H7 (cell line): ENCODE results near the gene CTF1. TPM values are rescaled to one million over a fixed set of nuclear protein-coding genes. Genes with fewer than 3 reads are reported as not detected.
A peak's percentile ranks its signal among the peaks of the same experiment; 100 is the strongest.

Experiments used
- DNase-seq: peaks from one replicate; pipeline ENCODE4 v3.0.0; 2012
- H3K27me3 ChIP-seq: 2 replicates; pipeline ENCODE4 v1.6.0; 2011; ENCODE audit warnings: mild to moderate bottlenecking, low read length; ENCODE audit not compliant: control insufficient read depth, insufficient read depth
- H3K36me3 ChIP-seq: replicated peaks from 2 replicates; pipeline ENCODE4 v1.5.1; 2011; ENCODE audit warnings: low read length; ENCODE audit not compliant: control insufficient read depth, insufficient read depth
- H3K4me3 ChIP-seq: 2 replicates; pipeline ENCODE4 v1.5.1; 2011; ENCODE audit warnings: low read depth, mild to moderate bottlenecking, control low read depth, low read length, moderate library complexity; ENCODE audit not compliant: insufficient read depth
- total RNA-seq: library from RNA; depleted of rRNA; stranded (reverse); fragments of >200 nt; shearing (Covaris generic); gene quantifications from 2 replicates; pipeline ENCODE4 v1.2.3, GENCODE V29; 2014; rRNA removed

The CTF1 gene
- total RNA-seq, 1 experiment from 2014 or later = 2.0 TPM

DNA sequence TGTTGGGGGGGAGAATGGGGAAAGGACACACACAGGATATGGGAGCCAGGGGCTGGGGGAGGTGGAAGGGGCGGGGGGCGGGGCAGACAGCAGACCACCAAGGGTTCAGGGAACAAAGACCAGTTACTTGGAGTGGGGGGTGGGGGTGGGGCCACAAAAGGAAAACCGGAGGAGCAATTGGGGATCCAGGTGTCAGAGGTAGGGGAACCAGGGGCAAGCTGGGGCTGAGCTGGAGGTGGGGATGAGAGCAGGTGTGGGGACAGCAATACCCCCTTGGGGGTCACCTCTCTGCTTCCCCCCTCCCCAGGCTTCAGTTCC lies 51.1 kb downstream of the CTF1 start:
- H3K36me3 ChIP-seq = peaks cover 13% of the 10 kb centered on the region
- peak overlapping the region; percentile 46 for H3K4me3 ChIP-seq
- no peaks in the 10 kb centered on the region for H3K27me3 ChIP-seq
- DNase-seq = peak; percentile 79

DNA sequence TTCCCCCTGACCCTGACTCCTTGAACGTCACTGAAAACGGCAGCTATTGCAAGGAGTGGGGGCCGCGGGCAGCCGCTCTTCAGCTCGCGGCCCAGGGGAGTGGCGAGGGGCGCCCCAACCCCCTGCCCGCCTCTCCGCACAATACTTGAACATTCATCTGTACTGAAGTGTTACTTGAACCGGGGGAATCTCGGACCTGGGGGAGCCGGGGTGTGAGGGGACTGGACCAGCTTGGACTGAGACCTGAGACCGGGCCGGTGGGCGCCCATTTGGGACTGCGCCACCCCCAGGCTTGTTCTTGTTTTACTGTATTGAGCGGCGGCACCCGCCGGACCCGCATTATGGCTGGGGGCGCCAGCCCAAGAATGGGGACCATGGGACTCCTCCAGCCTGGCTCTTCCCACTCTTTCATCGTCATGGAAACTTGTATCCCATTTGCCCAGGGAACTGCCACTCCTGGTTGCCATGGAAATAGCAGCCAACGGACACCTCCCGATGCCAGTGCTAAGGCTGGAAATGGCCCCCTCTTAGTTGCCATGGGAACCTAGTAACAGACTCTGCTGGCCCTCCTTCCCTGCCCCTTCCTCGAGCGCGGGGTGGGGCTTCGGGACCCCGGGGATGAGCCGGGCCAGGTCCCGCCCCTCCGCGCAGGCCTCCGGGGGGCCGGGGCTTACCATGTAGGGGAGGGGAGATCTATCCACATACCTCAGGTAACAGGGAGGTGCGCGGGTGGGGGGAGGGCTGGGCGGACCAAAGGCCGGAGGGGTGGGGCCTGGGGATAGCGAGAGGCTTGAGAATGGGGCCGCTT lies 51.6 kb downstream of the CTF1 start:
- H3K27me3 ChIP-seq = no peaks in the 10 kb centered on the region
- H3K36me3 ChIP-seq = peaks cover 8% of the 10 kb centered on the region
- peak overlapping the region; percentile 79 for H3K4me3 ChIP-seq
- DNase-seq = peak; percentile 99

DNA sequence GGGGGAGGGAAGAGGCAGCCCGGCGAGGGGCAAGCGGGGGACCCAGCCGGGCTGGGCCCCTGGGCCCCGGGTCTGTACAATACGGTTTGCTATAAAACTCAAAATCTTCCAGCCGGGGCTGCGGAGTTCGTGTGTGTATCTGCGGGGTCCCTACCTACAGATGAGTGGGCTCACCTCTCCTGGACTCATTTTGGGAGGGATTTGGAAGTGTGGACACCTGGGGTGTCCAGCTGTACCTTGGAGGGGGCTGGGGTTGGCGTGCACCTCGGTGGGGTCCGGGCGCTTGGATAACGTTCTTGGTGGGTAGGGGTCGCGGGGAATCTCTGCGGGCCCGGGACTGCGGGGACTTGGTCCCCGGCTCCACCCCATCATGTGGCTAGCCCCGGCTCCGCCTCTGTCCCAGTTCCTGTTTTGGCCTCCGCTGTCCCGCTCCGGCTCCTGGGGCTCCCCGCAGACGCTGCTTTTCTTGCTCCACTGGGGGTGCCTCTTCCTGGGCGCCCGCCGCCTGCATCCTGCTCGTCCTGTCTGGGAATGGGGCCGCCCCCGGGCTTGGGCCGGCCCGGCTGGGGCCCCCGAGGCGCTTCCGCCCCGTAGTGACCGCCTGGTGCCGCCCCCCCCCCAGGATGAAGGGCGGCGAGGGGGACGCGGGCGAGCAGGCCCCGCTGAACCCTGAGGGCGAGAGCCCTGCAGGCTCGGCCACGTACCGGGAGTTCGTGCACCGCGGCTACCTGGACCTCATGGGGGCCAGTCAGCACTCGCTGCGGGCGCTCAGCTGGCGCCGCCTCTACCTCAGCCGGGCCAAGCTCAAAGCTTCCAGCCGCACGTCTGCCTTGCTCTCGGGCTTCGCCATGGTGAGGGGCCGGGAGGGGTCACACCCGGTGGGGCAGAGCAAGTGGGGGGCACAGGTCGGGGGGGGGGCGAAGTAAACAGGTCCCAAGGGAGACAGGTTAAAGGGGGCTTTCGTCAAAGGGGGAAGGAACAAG lies 52.5 kb downstream of the CTF1 start, which contains the start of gene ORAI3:
TSS of gene ORAI3 (plus strand) at position 402 of the 983 bp plus-strand sequence. CDS start at position 624, 222 bp downstream.
- Histone ChIP-seq H3K36me3 (peaks cover 6% of the 10 kb centered on the region), H3K4me3 (peak within 1 kb of the TSS; percentile 79), H3K27me3 (no peaks in the 10 kb centered on the region)
- peak; percentile 86 for DNase-seq

DNA sequence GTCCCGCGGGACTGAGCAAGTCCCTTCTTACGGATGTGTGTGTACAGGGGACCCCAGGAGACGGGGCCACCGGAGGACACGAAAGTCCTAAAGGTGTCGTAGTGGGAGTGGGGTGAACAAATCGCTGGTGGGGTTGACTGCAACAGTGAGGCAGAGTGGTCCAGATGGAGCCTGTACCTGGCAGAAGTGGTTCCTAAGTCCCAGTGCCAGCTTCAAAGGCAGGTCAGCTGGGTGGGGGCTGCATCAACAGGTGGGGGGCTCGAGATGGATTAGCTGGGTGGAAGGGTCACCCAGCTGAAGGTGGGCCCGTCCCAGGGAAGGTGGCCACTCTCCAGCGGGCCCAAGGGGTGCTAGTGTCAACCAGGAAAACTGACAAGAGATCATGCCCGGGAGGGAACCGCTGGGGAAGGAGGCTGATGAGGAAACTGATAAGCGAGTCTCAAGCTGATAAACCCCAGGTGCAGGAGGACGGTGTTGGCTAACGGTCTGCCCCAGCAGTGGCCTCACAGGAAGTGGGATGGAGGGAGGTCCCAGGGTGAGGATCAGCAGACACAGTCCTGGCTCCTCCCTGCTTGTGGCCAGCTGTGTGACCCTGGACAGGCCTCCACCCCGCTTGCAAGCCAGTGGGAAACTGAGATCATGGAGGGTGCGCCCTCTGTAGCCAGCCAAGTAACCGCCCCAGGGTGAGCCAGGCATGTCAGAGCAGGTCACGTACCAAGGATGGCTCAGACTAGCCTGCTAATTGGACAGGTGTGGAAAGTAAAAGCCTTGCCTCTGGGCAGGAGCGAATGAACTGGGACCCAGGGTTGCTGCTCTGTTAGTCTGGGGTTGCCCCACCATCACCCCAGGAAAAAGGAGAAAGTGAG lies 53.5 kb downstream of the CTF1 start:
- H3K36me3 ChIP-seq = peaks cover 2% of the 10 kb centered on the region
- no peaks in the 10 kb centered on the region for H3K27me3 ChIP-seq
- no peak for DNase-seq
- peak overlapping the region; percentile 79 for H3K4me3 ChIP-seq

DNA sequence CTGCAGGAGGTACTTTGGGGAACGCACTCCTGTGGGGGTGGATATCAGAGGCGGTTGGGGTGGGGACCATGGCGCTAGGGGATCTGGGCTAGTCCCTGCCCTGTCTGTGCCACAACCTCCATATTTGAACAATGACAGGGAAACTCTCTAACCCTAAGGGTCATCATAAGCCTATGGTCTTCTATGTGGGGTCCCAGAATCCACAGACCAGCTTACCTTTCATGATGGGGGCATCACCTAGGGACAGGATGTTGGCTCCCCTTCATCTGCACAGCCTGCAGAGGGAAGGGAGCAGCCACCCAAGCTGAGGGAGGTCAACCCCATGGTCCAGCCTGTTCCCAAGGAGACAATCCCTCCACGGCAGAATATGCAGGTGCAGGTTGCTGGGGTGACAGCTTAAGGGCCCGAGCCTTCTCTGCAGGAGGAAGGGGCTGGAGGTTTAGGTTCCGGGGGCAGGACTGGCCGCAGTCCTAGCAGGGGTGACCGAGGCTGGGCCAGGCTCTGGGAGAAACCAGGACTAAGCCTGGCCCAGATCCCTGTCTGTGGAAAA lies 54.2 kb downstream of the CTF1 start:
- Histone ChIP-seq H3K36me3 (no peaks in the 10 kb centered on the region; the same call in none of the 2 replicates), H3K4me3 (no peak overlapping the region; the same call in 1 of the 2 replicates), H3K27me3 (no peaks in the 10 kb centered on the region)
- no peak for DNase-seq

DNA sequence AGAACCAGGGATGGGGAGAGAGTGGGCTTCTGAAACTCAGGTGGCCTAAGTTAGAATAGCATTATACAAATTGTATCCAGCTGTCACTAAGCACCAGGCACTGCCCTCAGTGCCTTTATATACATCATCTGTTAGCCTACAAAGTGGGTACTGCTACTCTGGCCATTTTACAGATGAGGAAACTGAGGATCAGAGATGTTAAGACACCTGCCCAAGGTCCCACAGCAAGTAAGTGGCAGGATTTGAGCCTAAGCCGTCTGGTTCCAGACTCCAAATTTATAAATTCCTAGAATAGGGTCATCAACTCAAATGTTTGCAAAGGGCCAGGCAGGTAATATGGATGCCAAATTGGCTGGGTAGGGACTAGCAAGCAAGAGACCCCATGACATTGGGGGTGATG lies 54.8 kb downstream of the CTF1 start:
- H3K27me3 ChIP-seq = no peaks in the 10 kb centered on the region
- H3K36me3 ChIP-seq = no peaks in the 10 kb centered on the region; the same call in none of the 2 replicates
- no peak for DNase-seq
- H3K4me3 ChIP-seq = no peak overlapping the region

DNA sequence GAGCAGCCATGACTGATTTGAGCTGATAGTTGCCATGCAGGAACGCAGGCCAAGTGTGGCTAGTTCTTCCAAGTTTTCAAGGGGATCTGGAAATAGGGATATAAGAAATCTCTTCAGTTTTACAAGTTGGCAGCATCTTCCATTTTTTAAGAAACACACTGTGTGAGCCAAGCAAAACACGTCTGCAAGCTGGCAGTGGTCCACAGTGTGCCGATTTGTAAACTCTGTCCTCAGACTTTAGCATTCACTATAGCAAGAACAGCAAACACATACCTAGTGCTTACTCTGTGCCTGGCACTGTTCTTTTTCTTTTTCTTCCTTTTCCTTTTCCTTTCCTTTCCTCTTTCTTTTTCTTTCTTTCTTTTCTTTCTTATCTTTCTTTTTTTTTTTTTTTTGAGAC lies 55.3 kb downstream of the CTF1 start:
- H3K36me3 ChIP-seq = no peaks in the 10 kb centered on the region; the same call in none of the 2 replicates
- H3K27me3 ChIP-seq = no peaks in the 10 kb centered on the region
- DNase-seq = no peak
- no peak overlapping the region for H3K4me3 ChIP-seq

DNA sequence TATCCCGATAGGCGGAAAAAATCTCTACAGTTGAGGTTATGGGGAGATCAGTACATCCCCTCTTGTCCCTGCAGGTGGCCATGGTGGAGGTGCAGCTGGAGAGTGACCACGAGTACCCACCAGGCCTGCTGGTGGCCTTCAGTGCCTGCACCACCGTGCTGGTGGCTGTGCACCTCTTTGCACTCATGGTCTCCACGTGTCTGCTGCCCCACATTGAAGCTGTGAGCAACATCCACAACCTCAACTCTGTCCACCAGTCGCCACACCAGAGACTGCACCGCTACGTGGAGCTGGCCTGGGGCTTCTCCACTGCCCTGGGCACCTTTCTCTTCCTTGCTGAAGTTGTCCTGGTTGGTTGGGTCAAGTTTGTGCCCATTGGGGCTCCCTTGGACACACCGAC lies 56.7 kb downstream of the CTF1 start:
- H3K27me3 ChIP-seq = no peaks in the 10 kb centered on the region
- no peak for DNase-seq
- no peak overlapping the region for H3K4me3 ChIP-seq
- H3K36me3 ChIP-seq = no peaks in the 10 kb centered on the region

Other genes starting within 250 kb of the CTF1 start
- 4.7 and 4.8 TPM in 2 replicates for gene PRR14, start 245.7 kb upstream of the CTF1 start, total RNA-seq
- 11.5 and 13.4 TPM in 2 replicates for gene FBRS, start 238.2 kb upstream of the CTF1 start, total RNA-seq
- gene SRCAP, start 197.4 kb upstream of the CTF1 start, total RNA-seq = 7.4 and 12.1 TPM in 2 replicates
- 27.0 and 32.0 TPM in 2 replicates for gene PHKG2, start 148.2 kb upstream of the CTF1 start, total RNA-seq
- gene CFAP119, start 134.6 kb upstream of the CTF1 start, total RNA-seq = 1.5 and 2.1 TPM in 2 replicates
- 72.6 and 72.9 TPM in 2 replicates for gene RNF40, start 134.3 kb upstream of the CTF1 start, total RNA-seq
- 15.1 and 16.0 TPM in 2 replicates for gene ZNF629, start 109.4 kb upstream of the CTF1 start, total RNA-seq
- gene BCL7C, start 2.5 kb upstream of the CTF1 start, total RNA-seq = 16.4 and 35.5 TPM in 2 replicates
- 78.3 and 89.8 TPM in 2 replicates for gene FBXL19, start 27.0 kb downstream of the CTF1 start, total RNA-seq
- gene ORAI3, start 52.5 kb downstream of the CTF1 start, total RNA-seq = 15.3 and 18.4 TPM in 2 replicates
- 4.1 and 5.0 TPM in 2 replicates for gene SETD1A, start 61.1 kb downstream of the CTF1 start, total RNA-seq
- gene HSD3B7, start 88.6 kb downstream of the CTF1 start, total RNA-seq = 4.4 and 8.2 TPM in 2 replicates
- 1.3 and 4.1 TPM in 2 replicates for gene STX1B, start 114.0 kb downstream of the CTF1 start, total RNA-seq
- 13.6 and 14.2 TPM in 2 replicates for gene STX4, start 136.9 kb downstream of the CTF1 start, total RNA-seq
- 16.4 and 19.9 TPM in 2 replicates for gene ZNF668, start 177.6 kb downstream of the CTF1 start, total RNA-seq
- 28.8 and 30.0 TPM in 2 replicates for gene ZNF646, start 177.8 kb downstream of the CTF1 start, total RNA-seq
- gene PRSS53, start 192.3 kb downstream of the CTF1 start, total RNA-seq = 1.3 and 4.5 TPM in 2 replicates
- gene VKORC1, start 198.2 kb downstream of the CTF1 start, total RNA-seq = 127 and 135 TPM in 2 replicates
- 52.7 and 64.0 TPM in 2 replicates for gene BCKDK, start 211.8 kb downstream of the CTF1 start, total RNA-seq
- 61.7 and 77.2 TPM in 2 replicates for gene KAT8, start 221.1 kb downstream of the CTF1 start, total RNA-seq
- 57.1 and 65.4 TPM in 2 replicates for gene PRSS8, start 239.1 kb downstream of the CTF1 start, total RNA-seq